Retina (tissue), 1 donor: ENCODE results near the gene SPATA4.
A peak's percentile ranks its signal among the peaks of the same experiment; 100 is the strongest.
"Not testable (repeated sequence)": the region's sequence is repeated elsewhere in the genome, so short reads cannot be mapped to it uniquely, and the experiment has no call there.

Experiments used
- DNase-seq: peaks from one replicate; pipeline ENCODE4 v3.0.0-alpha.2; 2016

The SPATA4 gene

GRCh38 chr4:176195184-176195978 is at the start of gene SPATA4:
SPATA4 (minus strand) TSS chr4:176195585; CDS start chr4:176195562, 23 bp downstream.
- DNase-seq = peak; percentile 94

- DNase-seq = no peak
Measured at GRCh38 chr4:176242764-176243347, 47.5 kb upstream of the SPATA4 start.

- no peak for DNase-seq
Measured at GRCh38 chr4:176241703-176242102, 46.3 kb upstream of the SPATA4 start.

- no peak for DNase-seq
Measured at GRCh38 chr4:176238826-176239225, 43.4 kb upstream of the SPATA4 start.

- DNase-seq = no peak
Measured at GRCh38 chr4:176238157-176238610, 42.8 kb upstream of the SPATA4 start.

GRCh38 chr4:176236946-176237345 is 41.6 kb upstream of the SPATA4 start:
- no peak for DNase-seq

- no peak for DNase-seq
Measured at GRCh38 chr4:176230836-176231235, 35.5 kb upstream of the SPATA4 start.

GRCh38 chr4:176229645-176230044 is 34.3 kb upstream of the SPATA4 start:
- no peak for DNase-seq

- no peak for DNase-seq
Measured at GRCh38 chr4:176226736-176227135, 31.4 kb upstream of the SPATA4 start.

- no peak for DNase-seq
Measured at GRCh38 chr4:176223561-176223960, 28.2 kb upstream of the SPATA4 start.

- DNase-seq = no peak
Measured at GRCh38 chr4:176222149-176222548, 26.8 kb upstream of the SPATA4 start.

- DNase-seq = no peak
Measured at GRCh38 chr4:176217510-176217909, 22.1 kb upstream of the SPATA4 start.

GRCh38 chr4:176212351-176212750 is 17.0 kb upstream of the SPATA4 start:
- DNase-seq = not testable (repeated sequence)

GRCh38 chr4:176210579-176211296 is 15.4 kb upstream of the SPATA4 start:
- DNase-seq = no peak

- no peak for DNase-seq
Measured at GRCh38 chr4:176210101-176210500, 14.7 kb upstream of the SPATA4 start.

- no peak for DNase-seq
Measured at GRCh38 chr4:176209535-176209934, 14.2 kb upstream of the SPATA4 start.

- no peak for DNase-seq
Measured at GRCh38 chr4:176207839-176208238, 12.5 kb upstream of the SPATA4 start.

- DNase-seq = no peak
Measured at GRCh38 chr4:176205299-176205698, 9.9 kb upstream of the SPATA4 start.

GRCh38 chr4:176198316-176198903 is 3.0 kb upstream of the SPATA4 start:
- DNase-seq = no peak

- no peak for DNase-seq
Measured at GRCh38 chr4:176193938-176194337, 1.4 kb downstream of the SPATA4 start.

- no peak for DNase-seq
Measured at GRCh38 chr4:176193126-176193525, 2.3 kb downstream of the SPATA4 start.

- DNase-seq = no peak
Measured at GRCh38 chr4:176191974-176192373, 3.4 kb downstream of the SPATA4 start.
